CMK (cell line): ENCODE data around the gene PDZRN3.
A peak's percentile ranks its signal among the peaks of the same experiment; 100 is the strongest.

Experiments used
- DNase-seq: peaks from one replicate; pipeline ENCODE4 v3.0.0-alpha.2; 2010; ENCODE audit warnings: low read depth

The PDZRN3 gene

GRCh38 chr3:73451301-73451944, 173.3 kb downstream of the PDZRN3 start:
- no peak for DNase-seq

- no peak for DNase-seq
Measured at GRCh38 chr3:73449774-73450173, 175.0 kb downstream of the PDZRN3 start.

GRCh38 chr3:73448761-73449301, 175.9 kb downstream of the PDZRN3 start:
- no peak for DNase-seq

- no peak for DNase-seq
Measured at GRCh38 chr3:73448041-73448440, 176.7 kb downstream of the PDZRN3 start.

GRCh38 chr3:73447111-73447510, 177.6 kb downstream of the PDZRN3 start:
- no peak for DNase-seq

- no peak for DNase-seq
Measured at GRCh38 chr3:73446467-73447110, 178.2 kb downstream of the PDZRN3 start.

- no peak for DNase-seq
Measured at GRCh38 chr3:73442886-73443285, 181.9 kb downstream of the PDZRN3 start.

GRCh38 chr3:73442152-73442551, 182.6 kb downstream of the PDZRN3 start:
- no peak for DNase-seq

- DNase-seq: no peak
Measured at GRCh38 chr3:73437828-73438227, 186.9 kb downstream of the PDZRN3 start.

- DNase-seq: no peak
Measured at GRCh38 chr3:73435055-73435454, 189.7 kb downstream of the PDZRN3 start.

- DNase-seq: no peak
Measured at GRCh38 chr3:73433687-73434086, 191.1 kb downstream of the PDZRN3 start.

GRCh38 chr3:73433079-73433478, 191.7 kb downstream of the PDZRN3 start:
- no peak for DNase-seq

GRCh38 chr3:73432706-73433032, 192.1 kb downstream of the PDZRN3 start:
- no peak for DNase-seq

- peak; percentile 1 for DNase-seq
Measured at GRCh38 chr3:73432023-73432705, 192.6 kb downstream of the PDZRN3 start.

GRCh38 chr3:73431183-73431900, 193.4 kb downstream of the PDZRN3 start:
- DNase-seq: no peak

GRCh38 chr3:73427048-73427706, 197.6 kb downstream of the PDZRN3 start:
- no peak for DNase-seq

- no peak for DNase-seq
Measured at GRCh38 chr3:73426606-73427005, 198.1 kb downstream of the PDZRN3 start.

GRCh38 chr3:73423116-73423515, 201.6 kb downstream of the PDZRN3 start:
- DNase-seq: no peak

GRCh38 chr3:73422571-73422970, 202.2 kb downstream of the PDZRN3 start:
- DNase-seq: no peak

GRCh38 chr3:73419942-73420341, 204.8 kb downstream of the PDZRN3 start:
- no peak for DNase-seq

- no peak for DNase-seq
Measured at GRCh38 chr3:73419179-73419803, 205.4 kb downstream of the PDZRN3 start.

GRCh38 chr3:73418681-73419080, 206.1 kb downstream of the PDZRN3 start:
- DNase-seq: no peak
